ENCODE results near the gene BRSK2.

BRSK2 gene

GRCh38 chr11:1367721-1368120, 22.0 kb upstream of the BRSK2 start:
- FAIRE-seq (no peak), DNase-seq (ENCODE audit: insufficient read length, low spot score) (no peak)
- no peak for TF ChIP-seq CTCF (IDR thresholded peaks at IDR 0.05; ENCODE audit: insufficient read depth, missing control alignments)

GRCh38 chr11:1368216-1368615, 21.5 kb upstream of the BRSK2 start:
- no peak for DNase-seq (ENCODE audit: insufficient read length, low spot score)
- no peak for FAIRE-seq
- no peak for TF ChIP-seq CTCF (IDR thresholded peaks at IDR 0.05; ENCODE audit: insufficient read depth, missing control alignments)

- TF ChIP-seq CTCF (IDR thresholded peaks at IDR 0.05; ENCODE audit: insufficient read depth, missing control alignments), result no peak
- FAIRE-seq (no peak), DNase-seq (ENCODE audit: insufficient read length, low spot score) (no peak)
Measured at GRCh38 chr11:1368966-1369365, 20.8 kb upstream of the BRSK2 start.

- TF ChIP-seq CTCF (IDR thresholded peaks at IDR 0.05; ENCODE audit: insufficient read depth, missing control alignments), result no peak
- FAIRE-seq (no peak), DNase-seq (ENCODE audit: insufficient read length, low spot score) (no peak)
Measured at GRCh38 chr11:1369371-1370005, 20.2 kb upstream of the BRSK2 start.

GRCh38 chr11:1370186-1371025, 19.3 kb upstream of the BRSK2 start:
- no peak for TF ChIP-seq CTCF (IDR thresholded peaks at IDR 0.05; ENCODE audit: insufficient read depth, missing control alignments)
- no peak for DNase-seq (ENCODE audit: insufficient read length, low spot score)
- no peak for FAIRE-seq

GRCh38 chr11:1371026-1371325, 18.8 kb upstream of the BRSK2 start:
- no peak for TF ChIP-seq CTCF (IDR thresholded peaks at IDR 0.05; ENCODE audit: insufficient read depth, missing control alignments)
- FAIRE-seq (no peak), DNase-seq (ENCODE audit: insufficient read length, low spot score) (no peak)

GRCh38 chr11:1371377-1371776, 18.4 kb upstream of the BRSK2 start:
- FAIRE-seq (no peak), DNase-seq (ENCODE audit: insufficient read length, low spot score) (no peak)
- TF ChIP-seq CTCF (IDR thresholded peaks at IDR 0.05; ENCODE audit: insufficient read depth, missing control alignments), result no peak

Measured in D721Med (cell line).